ENCODE measurements around the gene DSC3. TPM values are rescaled to one million over a fixed set of nuclear protein-coding genes. Genes with fewer than 3 reads are reported as not detected.

DSC3 gene
- total and polyA plus RNA-seq, 2 experiments from 2014 or later, result 13.9 to 39.7 TPM

DNA sequence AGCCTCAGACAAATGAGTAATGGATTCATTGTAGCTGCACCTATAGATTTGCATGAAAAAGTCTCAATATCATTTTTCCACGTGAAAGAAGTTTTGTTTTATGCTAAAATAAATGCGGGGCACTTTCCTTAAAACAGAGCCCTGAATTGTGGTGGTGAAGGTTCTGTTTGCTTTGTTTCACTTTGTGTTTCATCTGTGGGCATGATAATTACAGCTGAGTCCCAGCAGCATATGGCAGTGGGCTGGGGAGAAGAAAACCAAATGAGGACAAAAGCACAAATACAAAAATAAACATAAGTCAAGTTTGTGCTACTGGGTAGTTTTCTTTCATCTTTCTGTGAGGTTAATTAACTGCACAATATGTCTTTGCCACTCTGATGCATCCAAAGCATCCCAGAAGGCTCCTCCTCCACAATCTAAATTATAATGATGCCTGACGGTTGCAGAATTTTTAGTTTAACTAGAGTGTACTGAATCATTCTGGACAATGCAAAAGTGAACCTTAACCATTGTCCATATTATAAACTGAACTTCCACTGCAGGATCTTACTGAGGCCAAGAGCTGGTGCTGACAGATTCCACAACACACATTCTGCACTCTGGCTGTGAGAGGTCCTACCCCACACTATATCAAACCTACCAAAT lies 97.6 kb downstream of the DSC3 start:
- DNase-seq (ENCODE audit: low spot score), result no peak
- H3K4me2 ChIP-seq, result no peak overlapping the region
- TF ChIP-seq EZH2 (IDR thresholded peaks at IDR 0.05; ENCODE audit: borderline replicate concordance) (no peak), EZH2phosphoT487 (IDR thresholded peaks at IDR 0.05; ENCODE audit: low read depth, severe bottlenecking, unreplicated experiment) (no peak), CTCF (IDR thresholded peaks at IDR 0.05; ENCODE audit: poor library complexity) (no peak)
- no peaks in the 10 kb centered on the region for H3K4me1 ChIP-seq (ENCODE audit: insufficient read depth)
- peaks cover 7% of the 10 kb centered on the region for H3K9me3 ChIP-seq (ENCODE audit: low read depth)
- no peak overlapping the region for H3K4me3 ChIP-seq
- no peaks in the 10 kb centered on the region for H3K36me3 ChIP-seq (replicated peaks; ENCODE audit: insufficient read depth, low read depth)
- no peaks in the 10 kb centered on the region for H3K79me2 ChIP-seq
- H3K9me2 ChIP-seq (replicated peaks; ENCODE audit: insufficient read depth), result no peaks in the 10 kb centered on the region
- H3K27me3 ChIP-seq, result no peaks in the 10 kb centered on the region
- no peak overlapping the region for H2AFZ ChIP-seq
- 79% methylated on average over 3 of the region's 3 CpGs for WGBS (ENCODE audit: low lambda C conversion rate, missing lambda C conversion rate)
- no peaks in the 10 kb centered on the region for H4K20me1 ChIP-seq (ENCODE audit: insufficient read depth, poor library complexity, severe bottlenecking)
- no peak overlapping the region for H3K27ac ChIP-seq

- DNase-seq (ENCODE audit: low spot score), result no peak
- Histone ChIP-seq H3K79me2 (no peaks in the 10 kb centered on the region), H3K4me1 (ENCODE audit: insufficient read depth) (no peaks in the 10 kb centered on the region), H3K27me3 (no peaks in the 10 kb centered on the region), H3K27ac (no peak overlapping the region), H4K20me1 (ENCODE audit: insufficient read depth, poor library complexity, severe bottlenecking) (no peaks in the 10 kb centered on the region), H3K4me2 (no peak overlapping the region), H2AFZ (no peak overlapping the region), H3K36me3 (replicated peaks; ENCODE audit: insufficient read depth, low read depth) (no peaks in the 10 kb centered on the region), H3K9me3 (ENCODE audit: low read depth) (peaks cover 7% of the 10 kb centered on the region), H3K9me2 (replicated peaks; ENCODE audit: insufficient read depth) (no peaks in the 10 kb centered on the region), H3K4me3 (no peak overlapping the region)
- no peak for TF ChIP-seq EZH2phosphoT487 (IDR thresholded peaks at IDR 0.05; ENCODE audit: low read depth, severe bottlenecking, unreplicated experiment)
- no peak for TF ChIP-seq CTCF (IDR thresholded peaks at IDR 0.05; ENCODE audit: poor library complexity)
- no peak for TF ChIP-seq EZH2 (IDR thresholded peaks at IDR 0.05; ENCODE audit: borderline replicate concordance)
These were observed 101.5 kb downstream of the DSC3 start for GRCh38 chr18:30940952-30941539.

Small RNA genes lying within 50 kb of the gene (small RNA-seq; reads per million reads assigned to genes)
- not detected for gene RNU6-857P

Other genes starting within 250 kb of the DSC3 start
- gene DSC2, start 59.7 kb upstream of the DSC3 start, total RNA-seq, result 49.2 and 59.6 TPM in 2 replicates
- 24.3 and 28.7 TPM in 2 replicates for gene DSC2, start 59.7 kb upstream of the DSC3 start, polyA plus RNA-seq
- 0.30 and 0.56 TPM in 2 replicates for gene DSC1, start 120.1 kb upstream of the DSC3 start, total RNA-seq
- gene DSC1, start 120.1 kb upstream of the DSC3 start, polyA plus RNA-seq, result 0.26 TPM in 1 of 2 replicates, not detected in the other

Data from hepatocyte (in vitro differentiated cells).